ENCODE measurements around the gene CACNA1B. TPM values are rescaled to one million over a fixed set of nuclear protein-coding genes. Genes with fewer than 3 reads are reported as not detected.

The CACNA1B gene
- total and polyA plus RNA-seq, 2 of the 13 experiments (the other 11 are each of a cell fraction or from before 2014, with no cell fraction given), result under 0.01 to 0.04 TPM

DNA sequence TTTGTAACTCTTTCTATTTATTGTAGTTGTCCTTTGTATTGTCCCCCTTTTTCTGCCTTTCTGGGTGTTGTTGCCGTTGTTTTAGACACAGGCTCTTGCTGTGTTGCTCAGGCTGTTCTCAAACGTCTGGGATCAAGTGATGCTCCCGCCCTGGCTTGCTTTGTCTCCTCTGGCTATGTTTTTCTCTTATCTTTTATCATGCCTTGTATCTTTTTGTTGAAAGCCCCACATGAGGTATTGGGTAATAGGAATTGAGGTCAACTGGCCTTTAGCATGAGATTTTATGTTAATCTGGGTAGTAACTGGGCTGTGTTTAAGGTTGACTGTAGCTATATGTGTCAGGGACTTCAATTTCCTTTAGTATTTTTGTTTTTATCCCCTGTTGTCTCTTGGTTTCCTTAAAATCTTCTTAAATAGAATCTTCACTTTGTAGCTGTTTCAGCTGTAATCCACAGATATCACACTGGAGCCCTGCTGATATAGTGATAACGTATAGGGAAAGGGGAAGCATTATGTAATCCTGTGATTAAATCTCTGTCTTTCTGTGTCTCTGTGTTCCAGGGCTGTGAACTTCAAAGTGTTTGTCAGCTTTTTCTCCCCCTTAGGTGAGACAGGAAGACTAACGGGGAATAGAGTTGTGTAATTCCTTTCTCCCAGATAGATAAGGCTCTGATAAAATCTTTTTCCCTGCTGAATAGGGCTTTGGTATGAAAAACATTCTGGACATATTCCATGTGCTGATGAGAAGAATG lies 25.9 kb upstream of the CACNA1B start (continued):
- TF ChIP-seq CAMTA2 (CRISPR knock-in tag; IDR thresholded peaks at IDR 0.05; ENCODE audit: borderline replicate concordance) (no peak), ZBTB38 (CRISPR knock-in tag; IDR thresholded peaks at IDR 0.05) (no peak), ZSCAN25 (CRISPR knock-in tag; IDR thresholded peaks at IDR 0.05) (no peak)

DNA sequence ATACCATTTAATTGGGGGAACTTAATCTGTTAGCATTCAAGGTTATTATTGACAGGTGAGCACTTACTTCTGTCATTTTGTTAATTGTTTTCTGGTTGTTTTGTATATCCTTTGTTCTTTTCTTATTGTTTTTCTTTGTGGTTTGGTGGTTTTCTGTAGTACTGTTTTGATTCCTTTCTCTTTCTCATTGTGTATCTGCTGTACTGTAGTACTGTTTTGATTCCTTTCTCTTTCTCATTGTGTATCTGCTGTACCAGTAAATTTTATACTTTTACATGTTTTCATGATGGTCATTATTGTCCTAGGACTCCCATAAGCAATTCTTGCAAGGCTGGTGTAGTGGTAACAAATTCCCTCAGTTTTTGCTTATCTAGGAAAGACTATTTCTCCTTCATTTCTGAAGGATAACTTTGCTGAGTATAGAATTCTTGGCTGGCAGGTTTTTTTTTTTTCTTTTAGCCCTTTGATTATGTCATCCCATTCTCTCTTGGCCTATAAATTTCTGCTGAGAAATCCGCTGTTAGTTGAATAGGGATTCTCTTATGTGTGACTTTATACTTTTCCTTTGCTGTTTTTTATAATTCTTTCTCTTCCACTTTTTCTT lies 24.1 kb upstream of the CACNA1B start:
- Histone ChIP-seq H3K4me3 (replicated peaks in 1 of 3; ENCODE audit: insufficient read depth in 1 of 3, low read depth in 2 of 3, low read length in 3 of 3) (no peak overlapping the region), H3K27ac (ENCODE audit: extremely low read length, insufficient read depth, low read length) (no peak overlapping the region), H3K27me3 (ENCODE audit: control insufficient read depth in 1 of 2, insufficient read depth in 2 of 2, low read length in 2 of 2) (no peaks in the 10 kb centered on the region), H3K4me2 (ENCODE audit: low read depth, low read length) (no peak overlapping the region), H3K79me2 (ENCODE audit: insufficient read depth, low read length) (no peaks in the 10 kb centered on the region), H3K9me3 (ENCODE audit: low read length) (peaks cover 12% of the 10 kb centered on the region; the same call in 1 of the 2 replicates), H3K4me1 (ENCODE audit: insufficient read depth, low read length) (no peaks in the 10 kb centered on the region), H3K36me3 (replicated peaks in 1 of 2; ENCODE audit: control insufficient read depth in 1 of 2, insufficient read depth in 2 of 2, low read length in 2 of 2) (no peaks in the 10 kb centered on the region), H2AFZ (ENCODE audit: low read length) (no peak overlapping the region), H3K9ac (ENCODE audit: insufficient read depth, low read depth, low read length) (no peak overlapping the region), H4K20me1 (ENCODE audit: insufficient read depth, low read length) (no peaks in the 10 kb centered on the region)
- 12% methylated on average over 1 of the region's 1 CpG for WGBS (ENCODE audit: low lambda C conversion rate)
- in situ Hi-C loops (cut with HindIII; ENCODE audit: extremely low pct_ligation_motif_present, low pct_unique_long_range_greater_than_20kb), result no loop called here
- DNase-seq (ENCODE audit: low spot score) (no peak), ATAC-seq (no peak), FAIRE-seq (no peak)
- TF ChIP-seq HOXA5 (CRISPR knock-in tag; IDR thresholded peaks at IDR 0.05) (no peak), ATF7 (IDR thresholded peaks at IDR 0.05) (peak; percentile 22; the same call in 1 of the 2 replicates), ATF7 (CRISPR knock-in tag; IDR thresholded peaks at IDR 0.05) (no peak), SIX1 (CRISPR knock-in tag; IDR thresholded peaks at IDR 0.05; ENCODE audit: borderline replicate concordance) (no peak)
- TF ChIP-seq, protein P1, sequence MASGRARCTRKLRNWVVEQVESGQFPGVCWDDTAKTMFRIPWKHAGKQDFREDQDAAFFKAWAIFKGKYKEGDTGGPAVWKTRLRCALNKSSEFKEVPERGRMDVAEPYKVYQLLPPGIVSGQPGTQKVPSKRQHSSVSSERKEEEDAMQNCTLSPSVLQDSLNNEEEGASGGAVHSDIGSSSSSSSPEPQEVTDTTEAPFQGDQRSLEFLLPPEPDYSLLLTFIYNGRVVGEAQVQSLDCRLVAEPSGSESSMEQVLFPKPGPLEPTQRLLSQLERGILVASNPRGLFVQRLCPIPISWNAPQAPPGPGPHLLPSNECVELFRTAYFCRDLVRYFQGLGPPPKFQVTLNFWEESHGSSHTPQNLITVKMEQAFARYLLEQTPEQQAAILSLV (CRISPR knock-in tag; IDR thresholded peaks at IDR 0.05; ENCODE audit: borderline replicate concordance), result no peak
- TF ChIP-seq, protein P2, sequence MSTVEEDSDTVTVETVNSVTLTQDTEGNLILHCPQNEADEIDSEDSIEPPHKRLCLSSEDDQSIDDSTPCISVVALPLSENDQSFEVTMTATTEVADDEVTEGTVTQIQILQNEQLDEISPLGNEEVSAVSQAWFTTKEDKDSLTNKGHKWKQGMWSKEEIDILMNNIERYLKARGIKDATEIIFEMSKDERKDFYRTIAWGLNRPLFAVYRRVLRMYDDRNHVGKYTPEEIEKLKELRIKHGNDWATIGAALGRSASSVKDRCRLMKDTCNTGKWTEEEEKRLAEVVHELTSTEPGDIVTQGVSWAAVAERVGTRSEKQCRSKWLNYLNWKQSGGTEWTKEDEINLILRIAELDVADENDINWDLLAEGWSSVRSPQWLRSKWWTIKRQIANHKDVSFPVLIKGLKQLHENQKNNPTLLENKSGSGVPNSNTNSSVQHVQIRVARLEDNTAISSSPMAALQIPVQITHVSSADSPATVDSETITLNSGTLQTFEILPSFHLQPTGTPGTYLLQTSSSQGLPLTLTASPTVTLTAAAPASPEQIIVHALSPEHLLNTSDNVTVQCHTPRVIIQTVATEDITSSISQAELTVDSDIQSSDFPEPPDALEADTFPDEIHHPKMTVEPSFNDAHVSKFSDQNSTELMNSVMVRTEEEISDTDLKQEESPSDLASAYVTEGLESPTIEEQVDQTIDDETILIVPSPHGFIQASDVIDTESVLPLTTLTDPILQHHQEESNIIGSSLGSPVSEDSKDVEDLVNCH (CRISPR knock-in tag; IDR thresholded peaks at IDR 0.05), result no peak
- TF ChIP-seq, protein P3, sequence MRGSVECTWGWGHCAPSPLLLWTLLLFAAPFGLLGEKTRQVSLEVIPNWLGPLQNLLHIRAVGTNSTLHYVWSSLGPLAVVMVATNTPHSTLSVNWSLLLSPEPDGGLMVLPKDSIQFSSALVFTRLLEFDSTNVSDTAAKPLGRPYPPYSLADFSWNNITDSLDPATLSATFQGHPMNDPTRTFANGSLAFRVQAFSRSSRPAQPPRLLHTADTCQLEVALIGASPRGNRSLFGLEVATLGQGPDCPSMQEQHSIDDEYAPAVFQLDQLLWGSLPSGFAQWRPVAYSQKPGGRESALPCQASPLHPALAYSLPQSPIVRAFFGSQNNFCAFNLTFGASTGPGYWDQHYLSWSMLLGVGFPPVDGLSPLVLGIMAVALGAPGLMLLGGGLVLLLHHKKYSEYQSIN (CRISPR knock-in tag; IDR thresholded peaks at IDR 0.05; ENCODE audit: borderline replicate concordance), result no peak
- intact Hi-C loops (cut with micrococcal nuclease; ENCODE audit: unreplicated experiment), result no loop called here
- no TSS peak for BruUV-seq (replicated peaks)
- POLR2A ChIA-PET, result no interaction called here
- CTCF ChIA-PET (ENCODE audit: low intra/inter-chr PET ratio, low total read pairs), result no interaction called here

Measured in HepG2 (cell line).